ENCODE results near the gene DYRK1A. TPM values are rescaled to one million over a fixed set of nuclear protein-coding genes. Genes with fewer than 3 reads are reported as not detected.

DYRK1A gene
- polyA plus RNA-seq, 1 donor (not counting 4 experiments of a cell fraction or from before 2014, with no cell fraction given) = 25.3 TPM

DNA sequence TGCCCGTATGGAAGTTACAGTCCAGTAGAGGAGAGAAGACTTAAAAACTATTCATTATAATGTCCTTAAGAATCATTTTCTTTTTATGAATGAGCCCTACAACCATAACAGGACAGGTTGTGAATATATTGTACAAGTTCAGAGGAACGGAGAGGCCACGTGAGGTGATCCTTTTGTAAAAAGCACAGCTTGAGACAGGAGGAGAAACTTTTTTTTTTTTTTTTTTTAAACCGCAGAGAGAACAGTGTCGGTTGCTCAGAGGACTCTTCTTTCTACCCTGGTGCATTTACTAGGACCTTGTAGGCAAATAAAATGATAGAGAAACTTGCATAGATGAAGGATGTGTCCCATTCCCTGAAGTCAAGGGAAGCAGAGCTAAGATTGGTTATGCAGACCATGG lies 32.1 kb downstream of the DYRK1A start:
- FAIRE-seq (no peak), DNase-seq (ENCODE audit: low read depth, low spot score) (no peak)
- H3K9ac ChIP-seq (ENCODE audit: control insufficient read depth, extremely low read depth, insufficient read depth, low read length) = no peak overlapping the region
- peaks cover 3% of the 10 kb centered on the region for H3K9me1 ChIP-seq (ENCODE audit: control insufficient read depth, extremely low read depth, insufficient read depth, low read length)
- H3K36me3 ChIP-seq (ENCODE audit: control insufficient read depth in 2 of 2, extremely low read depth in 1 of 2, insufficient read depth in 2 of 2, low read length in 2 of 2) = no peaks in the 10 kb centered on the region
- no peak overlapping the region for H3K4me2 ChIP-seq (ENCODE audit: control insufficient read depth, extremely low read depth, insufficient read depth, low read depth, low read length)
- no peak overlapping the region for H3K27ac ChIP-seq (ENCODE audit: control insufficient read depth, insufficient read depth, low read length)
- H2AFZ ChIP-seq (ENCODE audit: control insufficient read depth, low read length) = no peak overlapping the region
- no peaks in the 10 kb centered on the region for H3K4me1 ChIP-seq (ENCODE audit: control insufficient read depth, extremely low read depth, insufficient read depth, low read length)
- H3K4me3 ChIP-seq (ENCODE audit: control insufficient read depth in 2 of 3, extremely low read depth in 1 of 3, insufficient read depth in 2 of 3, low read depth in 1 of 3, low read length in 3 of 3) = no peak overlapping the region
- peaks cover 98% of the 10 kb centered on the region for H3K79me2 ChIP-seq (ENCODE audit: control insufficient read depth, insufficient read depth, low read length)
- no peaks in the 10 kb centered on the region for H3K9me3 ChIP-seq (ENCODE audit: control insufficient read depth, low read depth, low read length)
- TF ChIP-seq EZH2 (IDR thresholded peaks at IDR 0.05; ENCODE audit: low read length) = no peak
- TF ChIP-seq, protein P1, sequence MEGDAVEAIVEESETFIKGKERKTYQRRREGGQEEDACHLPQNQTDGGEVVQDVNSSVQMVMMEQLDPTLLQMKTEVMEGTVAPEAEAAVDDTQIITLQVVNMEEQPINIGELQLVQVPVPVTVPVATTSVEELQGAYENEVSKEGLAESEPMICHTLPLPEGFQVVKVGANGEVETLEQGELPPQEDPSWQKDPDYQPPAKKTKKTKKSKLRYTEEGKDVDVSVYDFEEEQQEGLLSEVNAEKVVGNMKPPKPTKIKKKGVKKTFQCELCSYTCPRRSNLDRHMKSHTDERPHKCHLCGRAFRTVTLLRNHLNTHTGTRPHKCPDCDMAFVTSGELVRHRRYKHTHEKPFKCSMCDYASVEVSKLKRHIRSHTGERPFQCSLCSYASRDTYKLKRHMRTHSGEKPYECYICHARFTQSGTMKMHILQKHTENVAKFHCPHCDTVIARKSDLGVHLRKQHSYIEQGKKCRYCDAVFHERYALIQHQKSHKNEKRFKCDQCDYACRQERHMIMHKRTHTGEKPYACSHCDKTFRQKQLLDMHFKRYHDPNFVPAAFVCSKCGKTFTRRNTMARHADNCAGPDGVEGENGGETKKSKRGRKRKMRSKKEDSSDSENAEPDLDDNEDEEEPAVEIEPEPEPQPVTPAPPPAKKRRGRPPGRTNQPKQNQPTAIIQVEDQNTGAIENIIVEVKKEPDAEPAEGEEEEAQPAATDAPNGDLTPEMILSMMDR (optimal IDR thresholded peaks at IDR 0.05 in 1 of 3, IDR thresholded peaks at IDR 0.05 in 1 of 3, conservative IDR thresholded peaks at IDR 0.05 in 1 of 3; ENCODE audit: extremely low read depth in 1 of 3, insufficient read depth in 2 of 3, low read length in 3 of 3) = no peak
- no peaks in the 10 kb centered on the region for H3K27me3 ChIP-seq (ENCODE audit: control insufficient read depth, extremely low read depth, insufficient read depth, low read length)
- dilution Hi-C loops (cut with MboI; ENCODE audit: extremely low pct_ligation_motif_present, low sequenced_read_pairs) = no loop called here
- peaks cover 20% of the 10 kb centered on the region for H4K20me1 ChIP-seq (ENCODE audit: control insufficient read depth, extremely low read depth, insufficient read depth, low read length)

DNA sequence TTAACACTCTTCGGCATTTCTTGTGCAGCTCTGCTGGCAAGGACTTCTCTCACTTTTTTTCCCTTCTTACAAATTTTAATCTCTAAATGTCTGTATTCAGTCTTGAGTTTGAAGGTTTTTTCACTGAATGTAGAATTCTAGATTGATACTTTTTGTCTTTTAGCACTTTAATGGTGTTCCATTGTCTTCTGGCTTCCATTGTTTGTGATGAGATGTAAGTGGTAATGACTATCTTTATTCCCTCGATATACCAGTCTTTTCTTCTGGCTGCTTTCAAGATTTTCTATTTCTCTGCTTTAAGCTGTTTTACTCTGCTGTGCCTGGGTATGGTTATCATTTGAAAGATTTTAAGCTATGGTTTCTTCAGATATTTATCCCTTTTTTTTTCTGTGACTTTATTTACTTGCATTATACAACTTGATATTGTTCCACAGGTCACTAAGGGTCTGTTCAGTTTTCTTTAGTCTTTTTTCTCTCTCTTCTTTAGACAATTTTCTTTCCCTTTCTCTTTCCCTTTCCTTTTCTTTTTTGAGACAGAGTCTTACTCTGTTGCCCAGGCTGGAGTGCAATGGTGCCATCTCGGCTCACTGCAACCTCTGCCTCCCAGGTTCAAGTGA lies 35.8 kb downstream of the DYRK1A start:
- DNase-seq (ENCODE audit: low read depth, low spot score) (no peak), FAIRE-seq (no peak)
- Histone ChIP-seq H3K4me1 (ENCODE audit: control insufficient read depth, extremely low read depth, insufficient read depth, low read length) (no peaks in the 10 kb centered on the region), H2AFZ (ENCODE audit: control insufficient read depth, low read length) (no peak overlapping the region), H3K4me3 (ENCODE audit: control insufficient read depth in 2 of 3, extremely low read depth in 1 of 3, insufficient read depth in 2 of 3, low read depth in 1 of 3, low read length in 3 of 3) (no peak overlapping the region), H3K27me3 (ENCODE audit: control insufficient read depth, extremely low read depth, insufficient read depth, low read length) (no peaks in the 10 kb centered on the region), H3K9me3 (ENCODE audit: control insufficient read depth, low read depth, low read length) (no peaks in the 10 kb centered on the region), H3K9me1 (ENCODE audit: control insufficient read depth, extremely low read depth, insufficient read depth, low read length) (peaks cover 6% of the 10 kb centered on the region), H3K79me2 (ENCODE audit: control insufficient read depth, insufficient read depth, low read length) (peaks cover 97% of the 10 kb centered on the region), H3K36me3 (ENCODE audit: control insufficient read depth in 2 of 2, extremely low read depth in 1 of 2, insufficient read depth in 2 of 2, low read length in 2 of 2) (no peaks in the 10 kb centered on the region), H4K20me1 (ENCODE audit: control insufficient read depth, extremely low read depth, insufficient read depth, low read length) (peaks cover 28% of the 10 kb centered on the region), H3K4me2 (ENCODE audit: control insufficient read depth, extremely low read depth, insufficient read depth, low read depth, low read length) (no peak overlapping the region), H3K9ac (ENCODE audit: control insufficient read depth, extremely low read depth, insufficient read depth, low read length) (no peak overlapping the region), H3K27ac (ENCODE audit: control insufficient read depth, insufficient read depth, low read length) (no peak overlapping the region)
- dilution Hi-C loops (cut with MboI; ENCODE audit: extremely low pct_ligation_motif_present, low sequenced_read_pairs) = no loop called here
- TF ChIP-seq, protein P1 (optimal IDR thresholded peaks at IDR 0.05 in 1 of 3, IDR thresholded peaks at IDR 0.05 in 1 of 3, conservative IDR thresholded peaks at IDR 0.05 in 1 of 3; ENCODE audit: extremely low read depth in 1 of 3, insufficient read depth in 2 of 3, low read length in 3 of 3) = no peak
- no peak for TF ChIP-seq EZH2 (IDR thresholded peaks at IDR 0.05; ENCODE audit: low read length)
